Measurements from ENCODE around the gene THSD4. TPM values are rescaled to one million over a fixed set of nuclear protein-coding genes. Genes with fewer than 3 reads are reported as not detected.

Gene THSD4
- total and polyA plus RNA-seq, 9 of the 15 experiments (the other 6 are each of a cell fraction or from before 2014, with no cell fraction given): 0.04 TPM; not detected in 5

DNA sequence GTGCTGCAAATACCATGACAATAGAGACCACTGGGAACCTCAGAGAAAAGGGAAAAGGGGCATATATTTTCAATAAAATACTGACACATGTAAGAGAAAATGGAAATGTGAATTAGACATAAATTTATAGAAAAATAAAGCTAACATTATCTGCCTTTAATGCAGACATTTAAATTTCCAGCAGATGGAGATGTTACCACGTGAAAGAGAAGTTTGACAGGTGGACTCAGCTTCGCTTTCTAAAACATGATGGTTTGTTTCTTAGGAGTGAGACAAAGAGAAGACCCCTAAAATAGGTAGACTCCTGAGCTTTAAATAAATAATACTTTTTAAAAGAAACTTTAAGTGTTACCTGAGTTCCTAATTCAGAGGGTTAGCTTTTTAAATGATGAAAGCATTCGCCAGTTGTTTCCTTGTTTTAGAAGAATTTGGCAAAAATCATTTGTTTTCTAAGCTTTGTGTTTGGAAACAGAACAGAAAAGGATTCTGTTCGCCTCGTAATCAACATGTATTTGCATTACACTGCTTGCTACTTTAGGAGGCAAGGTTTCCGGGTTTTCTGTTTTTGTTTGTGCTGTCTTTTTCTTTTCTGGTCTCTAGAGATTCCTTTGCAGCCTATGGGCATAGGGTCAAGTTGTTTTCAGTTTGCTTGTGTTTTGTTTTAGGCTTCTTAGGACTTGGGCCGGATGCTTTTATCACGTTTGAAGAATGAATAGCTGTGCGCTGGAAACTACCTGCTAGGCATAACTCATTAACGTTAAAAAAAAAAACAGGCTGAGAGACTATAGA, 271.4 kb downstream of the THSD4 start (continued):
- TF ChIP-seq, protein P1, sequence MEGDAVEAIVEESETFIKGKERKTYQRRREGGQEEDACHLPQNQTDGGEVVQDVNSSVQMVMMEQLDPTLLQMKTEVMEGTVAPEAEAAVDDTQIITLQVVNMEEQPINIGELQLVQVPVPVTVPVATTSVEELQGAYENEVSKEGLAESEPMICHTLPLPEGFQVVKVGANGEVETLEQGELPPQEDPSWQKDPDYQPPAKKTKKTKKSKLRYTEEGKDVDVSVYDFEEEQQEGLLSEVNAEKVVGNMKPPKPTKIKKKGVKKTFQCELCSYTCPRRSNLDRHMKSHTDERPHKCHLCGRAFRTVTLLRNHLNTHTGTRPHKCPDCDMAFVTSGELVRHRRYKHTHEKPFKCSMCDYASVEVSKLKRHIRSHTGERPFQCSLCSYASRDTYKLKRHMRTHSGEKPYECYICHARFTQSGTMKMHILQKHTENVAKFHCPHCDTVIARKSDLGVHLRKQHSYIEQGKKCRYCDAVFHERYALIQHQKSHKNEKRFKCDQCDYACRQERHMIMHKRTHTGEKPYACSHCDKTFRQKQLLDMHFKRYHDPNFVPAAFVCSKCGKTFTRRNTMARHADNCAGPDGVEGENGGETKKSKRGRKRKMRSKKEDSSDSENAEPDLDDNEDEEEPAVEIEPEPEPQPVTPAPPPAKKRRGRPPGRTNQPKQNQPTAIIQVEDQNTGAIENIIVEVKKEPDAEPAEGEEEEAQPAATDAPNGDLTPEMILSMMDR (IDR thresholded peaks at IDR 0.05 in 2 of 3, conservative IDR thresholded peaks at IDR 0.05 in 1 of 3; ENCODE audit: insufficient read depth in 2 of 3, low read depth in 1 of 3, low read length in 3 of 3): peak in 1 of 3 experiments; percentile 53; a peak in 2 of 6 replicates
- TF ChIP-seq RBBP5 (IDR thresholded peaks at IDR 0.05; ENCODE audit: borderline replicate concordance, insufficient read depth, low read length, poor library complexity, severe bottlenecking) (no peak), MEF2D (tag; conservative IDR thresholded peaks at IDR 0.05; ENCODE audit: low read depth) (no peak), CHD7 (IDR thresholded peaks at IDR 0.05; ENCODE audit: low read depth, low read length) (no peak)
